ENCODE measurements around the gene SH2D1B.

DNA sequence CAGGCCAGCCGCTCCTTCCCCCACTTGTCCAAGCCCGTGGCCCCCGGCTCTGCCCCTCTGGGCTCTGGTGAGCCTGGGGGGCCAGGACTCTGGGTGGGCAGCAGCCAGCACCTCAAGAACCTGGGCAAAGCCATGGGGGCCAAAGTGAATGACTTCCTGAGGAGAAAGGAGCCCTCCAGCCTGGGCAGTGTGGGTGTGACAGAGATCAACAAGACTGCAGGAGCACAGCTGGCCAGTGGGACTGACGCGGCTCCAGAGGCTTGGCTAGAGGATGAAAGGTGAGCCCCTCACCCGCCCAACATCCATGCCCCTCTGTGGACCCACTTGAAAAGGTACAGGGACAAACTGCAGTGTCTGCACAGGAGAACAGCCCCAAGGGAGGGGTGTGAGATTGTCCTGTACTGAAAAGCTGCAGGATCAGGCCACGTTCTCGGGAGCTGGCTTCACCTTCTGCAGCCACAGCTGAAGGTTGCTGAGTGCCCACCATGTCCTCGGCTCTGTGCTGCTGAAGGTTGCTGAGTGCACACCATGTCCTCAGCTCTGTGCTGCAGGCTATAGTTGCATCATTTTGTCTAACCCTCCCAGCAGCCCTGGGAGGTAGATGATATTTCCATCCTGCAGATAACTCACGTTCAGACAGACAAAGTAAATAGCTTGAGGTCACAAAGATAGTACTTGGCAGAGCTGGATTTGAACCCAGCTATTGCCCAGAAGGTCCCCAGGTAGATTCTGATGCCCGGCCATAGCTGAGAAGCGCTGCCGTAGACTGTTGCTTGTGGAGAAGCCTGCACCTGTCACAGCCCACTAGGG, 29.8 kb downstream of the SH2D1B start:
- no peak for TF ChIP-seq POLR2A (IDR thresholded peaks at IDR 0.05)
- no peak for TF ChIP-seq EP300 (IDR thresholded peaks at IDR 0.05)
